AG04450 (cell line): ENCODE data around the gene RFX5. TPM values are rescaled to one million over a fixed set of nuclear protein-coding genes. Genes with fewer than 3 reads are reported as not detected.
"Not testable (repeated sequence)": the region's sequence is repeated elsewhere in the genome, so short reads cannot be mapped to it uniquely, and the experiment has no call there.

ENCODE experiments used
- CTCF ChIA-PET: fragments of 300-600, 350-600 bp; formaldehyde crosslinking; extraction: SDS; loops from one replicate; lab custom pipeline; 2022; ENCODE audit warnings: antibody characterized with exemption, inconsistent platforms; lab: Charles Lee
- POLR2A ChIA-PET: fragments of 350-600 bp; formaldehyde crosslinking; extraction: SDS; loops from one replicate; lab custom pipeline; 2021; ENCODE audit warnings: antibody characterized with exemption, inconsistent platforms; lab: Yijun Ruan, JAX
- DNase-seq: peaks from one replicate; pipeline ENCODE4 v3.0.0-alpha.2; 2011; ENCODE audit warnings: low read depth, low spot score
- H3K27ac ChIP-seq: one replicate; pipeline ENCODE4 v1.5.1; 2012; ENCODE audit warnings: low read depth, low read length, control low read depth
- H3K27me3 ChIP-seq: one replicate; pipeline ENCODE4 v1.6.0; 2012; ENCODE audit warnings: low read length; ENCODE audit not compliant: control insufficient read depth, insufficient read depth
- H3K4me3 ChIP-seq: 2 replicates; pipeline ENCODE4 v1.5.1; 2011; ENCODE audit warnings: mild to moderate bottlenecking, low read depth, low read length, control low read depth
- H3K9me3 ChIP-seq: 2 replicates; pipeline ENCODE4 v1.5.1; 2012; ENCODE audit warnings: low read length; ENCODE audit not compliant: control insufficient read depth, insufficient read depth
- CTCF ChIP-seq: IDR thresholded peaks from 2 replicates; pipeline ENCODE4 v1.5.1; 2011; ENCODE audit warnings: low read depth, low read length, control low read depth, inconsistent platforms
- polyA minus RNA-seq: library from RNA; depleted of rRNA, polyadenylated mRNA; stranded (reverse); fragments of >200 nt; gene quantifications from 2 replicates; pipeline ENCODE4 v1.2.3, GENCODE V29; 2011; rRNA and poly(A)+ RNA removed
- polyA plus RNA-seq: library from polyadenylated mRNA; depleted of rRNA; stranded (reverse); fragments of >200 nt; gene quantifications from 2 replicates; pipeline ENCODE4 v1.2.3, GENCODE V29; 2011; rRNA removed

Gene RFX5
- polyA plus RNA-seq: 40.9 and 42.7 TPM in 2 replicates
- polyA minus RNA-seq: 62.9 and 103 TPM in 2 replicates

DNA sequence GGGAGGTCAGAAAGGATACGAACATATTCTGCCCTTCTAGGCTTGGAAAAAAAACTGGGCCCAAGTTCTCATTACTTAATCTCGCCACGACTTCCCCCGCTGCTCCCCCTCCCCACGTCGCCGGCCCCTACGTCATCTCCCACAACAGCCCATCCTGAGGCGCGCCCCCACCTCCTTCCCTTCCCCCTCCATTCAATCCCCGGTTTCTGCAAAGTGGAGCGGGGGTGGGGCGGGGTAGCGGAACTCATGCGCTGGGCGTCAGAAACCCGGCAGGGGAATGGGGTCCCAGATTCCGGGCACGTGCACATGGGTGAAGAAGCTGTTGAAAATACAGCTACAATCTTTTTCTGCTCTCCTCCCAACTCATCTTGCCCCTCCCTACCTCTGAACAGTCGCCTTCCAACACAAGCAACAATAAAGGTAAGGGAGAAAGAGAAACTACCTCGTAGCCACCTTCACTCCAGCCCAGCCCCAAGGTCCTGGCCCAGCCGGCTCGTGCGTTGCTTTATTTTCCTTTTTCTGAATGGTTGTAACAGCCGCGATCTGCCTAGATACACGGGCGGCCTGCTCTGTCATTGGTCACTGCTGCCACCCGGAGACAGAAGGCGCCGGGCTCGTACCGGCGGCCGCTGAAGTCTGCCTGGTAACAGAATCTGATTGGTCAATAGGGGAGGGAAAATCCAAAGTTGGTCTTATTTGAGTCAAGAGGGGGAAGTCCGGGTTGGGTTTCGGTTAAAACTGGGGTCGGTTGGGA is at the start of gene RFX5:
Gene RFX5 (minus strand): TSS at position 484 of the 754 bp plus-strand sequence. CDS start 932 bp downstream, outside the sequence.
- Histone ChIP-seq H3K9me3 (peaks cover 10% of the 10 kb centered on the region), H3K27ac (peak within 1 kb of the TSS; percentile 96), H3K4me3 (peak within 1 kb of the TSS; percentile 86), H3K27me3 (no peaks in the 10 kb centered on the region)
- TF ChIP-seq CTCF: no peak
- ChIA-PET POLR2A (no interaction called here), CTCF (interaction anchor here (0.9 kb wide), 1 partner anchor 65 kb away, joined by 3 read pairs; the partner anchor contains the start of gene ZNF687)
- peak; percentile 94 for DNase-seq

DNA sequence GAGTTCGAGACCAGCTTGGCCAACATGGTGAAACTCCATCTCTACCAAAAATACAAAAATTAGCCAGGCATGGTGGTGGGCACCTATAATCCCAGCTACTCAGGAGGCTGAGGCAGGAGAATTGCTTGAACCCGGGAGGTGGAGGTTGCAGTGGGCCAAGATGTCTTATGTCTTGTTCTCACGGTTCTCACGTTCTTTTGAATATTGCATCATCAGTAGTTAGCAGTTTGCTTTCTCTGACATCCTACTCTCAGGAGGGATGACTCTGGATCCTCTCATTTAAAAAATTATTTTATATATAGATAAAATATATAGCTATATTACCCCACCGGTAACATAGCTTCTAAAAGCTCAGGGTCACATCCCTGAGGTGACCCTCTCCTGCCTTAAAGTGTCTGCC is 49.2 kb upstream of the RFX5 start:
- H3K27ac ChIP-seq, H3K27me3 ChIP-seq, POLR2A ChIA-PET, H3K9me3 ChIP-seq, H3K4me3 ChIP-seq, DNase-seq: not testable (repeated sequence)
- CTCF ChIA-PET: interaction anchor here (1.0 to 1.2 kb wide), 2 partner anchors 55 to 95 kb away, joined by 3 to 5 read pairs; no protein-coding TSS in a partner anchor

DNA sequence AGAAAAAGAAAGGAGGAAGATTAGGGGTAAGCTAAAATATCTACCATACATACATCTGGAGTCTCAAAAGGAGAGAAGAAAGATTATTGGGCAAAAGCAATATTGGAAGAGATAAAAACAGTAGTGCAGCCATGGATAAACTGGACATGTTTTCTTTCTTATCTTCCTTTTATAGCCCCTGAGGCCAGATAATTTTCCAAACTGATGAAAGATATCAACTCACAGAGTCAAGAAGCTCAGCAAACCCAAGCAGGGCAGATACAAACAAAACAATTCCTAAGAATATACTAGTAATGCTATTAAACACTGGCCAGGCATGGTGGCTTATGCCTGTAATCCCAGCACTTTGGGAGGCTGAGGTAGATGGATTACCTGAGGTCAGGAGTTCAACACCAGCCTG is 46.5 kb upstream of the RFX5 start:
- ChIA-PET POLR2A (interaction anchor here (0.5 kb wide), 1 partner anchor 193 kb away, joined by 3 read pairs; no protein-coding TSS in a partner anchor), CTCF (no interaction called here)

GRCh38 chr1:151391079-151391563 is 44.1 kb upstream of the RFX5 start:
- ChIA-PET POLR2A (no interaction called here), CTCF (interaction anchor here (0.6 kb wide), 1 partner anchor 39 kb away, joined by 3 read pairs; no protein-coding TSS in a partner anchor)
- no peak for DNase-seq
- peaks cover 7% of the 10 kb centered on the region for H3K27me3 ChIP-seq
- no peak overlapping the region for H3K4me3 ChIP-seq
- TF ChIP-seq CTCF: no peak
- no peaks in the 10 kb centered on the region; the same call in 1 of the 2 replicates for H3K9me3 ChIP-seq
- H3K27ac ChIP-seq: no peak overlapping the region

More for the DNA sequence above, 46.5 kb upstream of the RFX5 start:
- no peak for DNase-seq
- H3K4me3 ChIP-seq: no peak overlapping the region
- H3K9me3 ChIP-seq: no peaks in the 10 kb centered on the region; the same call in 1 of the 2 replicates
- peaks cover 7% of the 10 kb centered on the region for H3K27me3 ChIP-seq
- H3K27ac ChIP-seq: no peak overlapping the region
- no peak for TF ChIP-seq CTCF

GRCh38 chr1:151390221-151391078 is 43.4 kb upstream of the RFX5 start:
- POLR2A ChIA-PET, DNase-seq, H3K4me3 ChIP-seq, H3K27me3 ChIP-seq, H3K27ac ChIP-seq, H3K9me3 ChIP-seq: not testable (repeated sequence)
- CTCF ChIA-PET: interaction anchor here (0.6 kb wide), 1 partner anchor 38 kb away, joined by 3 read pairs; no protein-coding TSS in a partner anchor
